Measurements from ENCODE around the gene EIF4H. TPM values are rescaled to one million over a fixed set of nuclear protein-coding genes. Genes with fewer than 3 reads are reported as not detected.

Gene EIF4H
- total and polyA plus RNA-seq, 2 donors (not counting 3 experiments of a cell fraction or from before 2014, with no cell fraction given) = 406 to 415 TPM

DNA sequence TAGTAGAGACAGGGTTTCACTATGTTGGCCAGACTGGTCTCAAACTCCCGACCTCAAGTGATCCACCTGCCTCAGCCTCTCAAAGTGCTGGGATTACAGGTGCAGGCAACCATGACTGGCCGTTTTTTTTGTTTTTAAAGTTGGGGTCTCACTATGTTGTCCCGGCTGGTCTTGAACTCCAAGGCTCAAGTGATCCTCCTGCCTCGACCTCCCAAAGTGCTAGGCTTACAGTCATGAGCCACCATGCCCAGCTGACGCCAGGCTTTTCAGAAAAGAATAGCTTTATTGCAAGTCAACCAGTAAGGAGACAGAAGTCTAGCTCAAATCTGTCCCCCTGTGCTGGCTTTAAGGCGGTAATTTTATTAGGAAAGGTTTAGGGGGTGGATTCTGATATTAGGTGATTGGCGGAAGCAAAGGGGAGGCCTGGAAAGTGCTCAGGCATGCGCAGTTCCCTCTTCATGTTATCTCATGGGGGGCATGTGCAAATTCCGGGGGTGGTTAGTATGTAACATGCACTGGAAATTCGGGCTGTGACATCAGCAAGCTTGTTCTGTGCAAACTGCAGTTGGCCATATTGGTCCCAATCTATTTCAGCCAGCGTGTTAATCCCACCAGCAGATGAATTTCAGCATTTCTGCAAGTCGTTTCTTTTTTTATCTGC is 47.8 kb upstream of the EIF4H start:
- dilution Hi-C loops (cut with MboI; ENCODE audit: extremely low pct_ligation_motif_present, low sequenced_read_pairs) (no loop called here), intact Hi-C loops (cut with micrococcal nuclease) (no loop called here)
- Histone ChIP-seq H3K4me2 (ENCODE audit: insufficient read depth, low read length) (no peak overlapping the region), H3K36me3 (ENCODE audit: control insufficient read depth in 2 of 2, extremely low read depth in 1 of 2, insufficient read depth in 2 of 2, low read length in 2 of 2) (peaks cover 0 to 6% of the 10 kb centered on the region in 2 experiments), H3K9me3 (replicated peaks; ENCODE audit: control insufficient read depth, insufficient read depth, low read length) (no peaks in the 10 kb centered on the region), H3K4me1 (ENCODE audit: control insufficient read depth, extremely low read depth, insufficient read depth, low read length) (no peaks in the 10 kb centered on the region), H3K27ac (ENCODE audit: insufficient read depth, low read depth, low read length) (no peak overlapping the region), H2AFZ (ENCODE audit: low read depth, low read length) (no peak overlapping the region), H3K4me3 (replicated peaks in 1 of 3; ENCODE audit: insufficient read depth in 1 of 3, low read depth in 1 of 3, low read length in 3 of 3) (no peak overlapping the region), H3K9ac (replicated peaks; ENCODE audit: extremely low read depth, insufficient read depth, low read length) (no peak overlapping the region), H3K27me3 (ENCODE audit: control insufficient read depth in 2 of 2, insufficient read depth in 2 of 2, low read length in 2 of 2) (no peaks in the 10 kb centered on the region), H3K79me2 (ENCODE audit: control insufficient read depth, insufficient read depth, low read length) (no peaks in the 10 kb centered on the region), H3K9me1 (replicated peaks; ENCODE audit: control insufficient read depth, extremely low read depth, insufficient read depth, low read length) (no peaks in the 10 kb centered on the region), H4K20me1 (replicated peaks; ENCODE audit: control insufficient read depth, extremely low read depth, insufficient read depth, low read length) (no peaks in the 10 kb centered on the region)
- POLR2A ChIA-PET = no interaction called here
- no TSS peak for BruUV-seq (replicated peaks)
- CTCF ChIA-PET = no interaction called here
- FAIRE-seq = no peak
- TF ChIP-seq CTCF (IDR thresholded peaks at IDR 0.05; ENCODE audit: extremely low read depth in 1 of 2, insufficient read depth in 1 of 2, low read depth in 1 of 2, low read length in 2 of 2) = no peak
- TF ChIP-seq JUN (IDR thresholded peaks at IDR 0.05; ENCODE audit: borderline replicate concordance, insufficient read depth, insufficient read length, low read depth) = no peak
- TF ChIP-seq GATA2 (IDR thresholded peaks at IDR 0.05; ENCODE audit: insufficient read depth, insufficient read length, low read depth, low read length) = no peak
- no peak for TF ChIP-seq POLR2A (IDR thresholded peaks at IDR 0.05; ENCODE audit: low read depth, low read length)
- no peak for TF ChIP-seq FOS (IDR thresholded peaks at IDR 0.05; ENCODE audit: borderline replicate concordance, insufficient read depth, low read length)
- no peak for TF ChIP-seq POLR2AphosphoS5 (IDR thresholded peaks at IDR 0.05; ENCODE audit: insufficient read depth, low read depth, low read length)
- TF ChIP-seq MYC (IDR thresholded peaks at IDR 0.05; ENCODE audit: low read depth, low read length) = no peak
- TF ChIP-seq EZH2 (IDR thresholded peaks at IDR 0.05; ENCODE audit: borderline replicate concordance, low read depth, low read length, severe bottlenecking) = no peak
- TF ChIP-seq MAX (IDR thresholded peaks at IDR 0.05; ENCODE audit: insufficient read depth, insufficient read length) = no peak
- no peak for DNase-seq (ENCODE audit: low read depth, low spot score)
